ENCODE results near the gene MYOM3.

The MYOM3 gene

GRCh38 chr1:24113641-24114033 is 1.7 kb upstream of the MYOM3 start:
- DNase-seq: no peak

GRCh38 chr1:24111262-24111995 is 506 bp downstream of the MYOM3 start:
- DNase-seq: no peak

DNA sequence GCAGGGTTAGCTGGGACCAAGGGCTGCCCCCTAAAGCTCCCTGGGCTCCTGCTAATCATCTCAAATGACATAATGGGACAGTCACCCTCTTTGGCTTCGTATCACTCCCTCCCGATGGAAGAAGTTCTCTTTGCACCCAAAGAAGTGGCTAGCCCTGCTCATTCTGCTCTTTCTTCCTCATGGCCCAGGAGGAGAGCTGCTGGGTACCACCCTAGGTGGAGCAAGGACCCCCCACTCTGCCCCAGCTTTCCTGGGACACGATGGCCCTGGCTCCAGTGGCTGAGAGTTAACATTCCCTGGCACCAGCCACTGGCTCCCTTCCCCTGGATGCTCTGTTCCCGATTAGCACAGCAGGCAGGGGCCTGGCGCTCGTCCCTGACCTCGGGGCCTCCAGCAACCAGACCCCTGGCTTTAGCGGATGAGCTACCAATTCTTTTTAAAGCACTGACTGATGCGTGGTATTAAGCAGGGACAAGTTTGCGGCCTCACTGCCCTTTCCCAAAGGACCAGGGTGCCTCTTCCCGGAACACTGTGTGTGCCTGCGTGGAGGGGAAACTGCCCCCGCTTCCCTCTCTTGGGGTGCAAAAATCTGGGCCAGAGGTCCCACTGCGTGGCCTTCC is 1.2 kb downstream of the MYOM3 start:
- DNase-seq: no peak

GRCh38 chr1:24109686-24110475 is 2.1 kb downstream of the MYOM3 start:
- DNase-seq: no peak

- DNase-seq: no peak
These were observed 2.8 kb downstream of the MYOM3 start for GRCh38 chr1:24109166-24109483.

DNA sequence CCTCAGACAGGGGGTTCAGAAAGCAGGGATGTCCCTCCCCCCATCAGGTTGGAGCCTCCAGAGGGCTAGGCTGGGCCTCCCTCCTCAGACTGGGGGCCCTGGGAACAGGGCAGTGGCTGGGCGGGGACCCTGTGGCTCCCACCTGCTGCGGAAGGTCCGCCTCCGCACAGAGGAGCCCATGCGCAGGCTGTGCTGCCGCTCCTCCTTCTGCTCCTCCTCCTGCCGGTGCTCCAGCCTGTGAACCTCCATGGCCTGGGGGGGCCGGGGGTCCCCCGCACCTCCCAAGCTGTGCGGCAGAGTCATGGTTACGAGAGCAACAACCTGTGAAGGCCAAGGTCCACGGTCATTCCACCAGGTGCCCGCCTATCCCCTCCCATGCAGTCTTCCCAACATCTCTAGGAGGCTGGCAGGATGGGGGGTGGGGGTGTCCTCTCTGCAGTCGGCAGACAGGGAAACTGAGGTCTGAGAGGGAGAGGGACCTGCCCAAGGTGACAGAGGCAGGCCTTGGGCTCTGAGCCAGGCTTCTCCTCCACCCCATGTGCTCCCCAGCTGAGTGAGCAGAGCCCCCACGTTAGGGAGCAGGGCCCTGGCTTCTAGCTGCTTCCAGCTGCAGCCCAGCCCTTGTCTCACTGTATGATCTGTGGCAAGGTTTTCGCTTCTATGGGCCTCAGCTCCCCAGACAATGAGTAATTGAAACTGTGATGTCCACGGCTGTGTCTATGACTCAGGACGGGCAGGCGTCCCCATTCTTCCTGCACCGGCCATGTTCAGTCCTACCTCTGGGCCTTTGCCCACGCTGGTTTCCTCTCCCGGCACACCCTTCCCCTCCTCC is 3.4 kb downstream of the MYOM3 start:
- no peak for DNase-seq

DNA sequence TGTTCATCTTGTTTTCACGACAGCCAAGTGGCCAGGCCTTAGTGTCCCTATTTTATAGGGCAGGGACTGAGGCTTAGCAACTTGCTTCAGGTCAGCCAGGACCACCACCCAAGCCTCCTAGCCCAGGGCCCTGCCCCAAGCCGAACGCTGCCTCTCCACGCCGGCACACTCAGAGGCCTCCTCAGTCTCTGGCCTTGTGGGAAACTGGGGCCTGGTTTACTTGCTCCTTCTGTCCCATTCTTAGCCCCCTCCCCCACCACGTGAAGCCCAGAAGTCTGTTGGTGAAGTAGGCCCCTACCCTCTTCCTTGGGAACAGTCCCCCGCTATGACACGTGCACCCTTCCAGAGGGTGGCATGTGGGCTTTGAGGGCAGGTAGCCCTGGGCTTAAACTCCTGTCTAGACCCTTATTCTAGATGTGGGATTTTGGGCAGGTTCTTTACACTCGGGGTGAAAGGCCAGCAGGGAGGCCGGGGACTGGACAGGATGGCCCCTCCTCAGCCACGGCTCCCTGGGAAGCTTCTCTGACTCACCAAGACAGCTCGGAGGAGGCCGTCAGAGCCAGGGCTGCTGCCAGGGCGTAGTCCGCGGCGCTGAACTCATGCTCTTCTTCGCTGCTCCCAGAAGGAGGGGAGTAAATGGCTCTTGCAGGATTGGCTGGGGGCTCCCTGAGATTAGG is 4.3 kb downstream of the MYOM3 start:
- no peak for DNase-seq

GRCh38 chr1:24105368-24106160 is 6.4 kb downstream of the MYOM3 start:
- no peak for DNase-seq

DNA sequence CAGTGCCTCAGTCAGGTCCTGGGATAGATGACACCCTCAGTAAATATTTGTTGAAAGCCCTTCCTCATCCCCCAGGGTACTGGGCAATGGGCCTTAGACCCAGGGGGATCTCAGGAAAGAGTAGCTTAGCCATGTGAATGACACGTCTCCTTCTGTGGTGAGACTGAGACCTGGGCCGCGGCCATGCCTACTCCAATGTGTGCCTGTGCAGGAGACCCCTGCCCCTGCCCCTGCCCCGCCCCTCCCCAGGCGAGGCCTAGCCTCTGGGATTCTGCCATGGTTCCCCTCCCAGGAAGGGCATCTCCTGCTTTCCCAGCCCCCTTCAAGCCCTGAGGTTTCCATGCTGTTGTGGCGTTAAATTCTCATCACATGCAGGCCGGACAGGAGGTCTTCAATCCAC is 7.1 kb downstream of the MYOM3 start:
- DNase-seq: no peak

DNA sequence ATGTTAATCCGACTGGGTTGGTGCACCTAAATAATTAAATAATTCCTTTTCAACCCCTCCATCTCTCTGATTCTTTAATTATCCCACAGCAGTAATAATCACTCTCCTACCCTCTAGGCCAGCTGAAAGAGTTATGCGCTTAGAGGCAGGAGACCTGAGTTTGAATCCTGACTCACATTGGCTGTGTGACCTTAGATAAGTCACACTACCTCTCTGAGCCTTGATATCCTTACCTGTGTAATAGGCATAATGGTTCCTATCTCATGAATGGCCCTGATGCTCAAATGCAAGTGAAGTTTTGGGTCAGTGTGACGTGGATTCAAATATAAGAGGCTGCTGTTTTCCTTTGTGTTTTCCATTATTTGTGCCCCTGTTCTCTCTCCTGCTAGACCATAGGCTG is 8.1 kb downstream of the MYOM3 start:
- no peak for DNase-seq

DNA sequence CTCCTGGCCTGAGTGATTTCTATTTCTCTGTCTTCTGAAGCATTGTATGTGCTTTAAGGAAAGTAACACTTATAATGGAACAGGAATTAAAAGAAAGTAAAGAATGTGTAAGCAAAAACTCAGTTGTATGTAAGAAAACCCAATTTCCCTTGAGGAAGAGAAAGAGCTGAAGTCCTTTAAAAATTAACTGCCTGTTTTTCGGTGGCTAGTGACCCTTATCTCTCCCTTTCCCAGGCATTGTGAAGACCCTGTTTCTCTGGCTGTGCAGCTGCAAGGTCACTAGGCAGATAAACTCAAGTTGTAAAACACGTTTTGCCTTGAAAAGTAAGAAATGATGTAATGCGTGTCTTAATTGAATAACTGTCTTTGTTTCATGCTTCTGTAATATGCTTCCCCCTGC is 8.5 kb downstream of the MYOM3 start:
- no peak for DNase-seq

DNA sequence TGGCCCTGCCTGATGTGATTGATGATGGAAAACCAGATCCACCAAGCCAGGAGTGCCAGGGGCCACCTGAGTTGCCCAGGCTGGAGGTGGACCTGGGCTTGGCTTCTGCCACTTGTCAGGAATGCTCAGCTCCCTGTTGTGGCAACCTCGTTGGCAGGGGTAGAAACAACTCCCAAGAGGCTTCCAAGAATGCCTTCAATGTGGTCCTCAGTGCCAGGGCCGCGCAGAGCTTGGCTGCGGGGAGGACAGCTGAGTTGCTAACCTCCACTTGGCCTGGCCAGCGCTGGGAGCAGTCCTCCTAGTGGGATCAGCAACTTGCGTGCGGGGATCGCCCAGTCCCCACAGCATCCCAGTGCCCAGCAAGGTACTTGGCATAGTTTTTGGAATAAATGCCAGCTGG is 9.0 kb downstream of the MYOM3 start:
- DNase-seq: no peak

GRCh38 chr1:24101796-24102586 is 9.9 kb downstream of the MYOM3 start:
- no peak for DNase-seq

DNA sequence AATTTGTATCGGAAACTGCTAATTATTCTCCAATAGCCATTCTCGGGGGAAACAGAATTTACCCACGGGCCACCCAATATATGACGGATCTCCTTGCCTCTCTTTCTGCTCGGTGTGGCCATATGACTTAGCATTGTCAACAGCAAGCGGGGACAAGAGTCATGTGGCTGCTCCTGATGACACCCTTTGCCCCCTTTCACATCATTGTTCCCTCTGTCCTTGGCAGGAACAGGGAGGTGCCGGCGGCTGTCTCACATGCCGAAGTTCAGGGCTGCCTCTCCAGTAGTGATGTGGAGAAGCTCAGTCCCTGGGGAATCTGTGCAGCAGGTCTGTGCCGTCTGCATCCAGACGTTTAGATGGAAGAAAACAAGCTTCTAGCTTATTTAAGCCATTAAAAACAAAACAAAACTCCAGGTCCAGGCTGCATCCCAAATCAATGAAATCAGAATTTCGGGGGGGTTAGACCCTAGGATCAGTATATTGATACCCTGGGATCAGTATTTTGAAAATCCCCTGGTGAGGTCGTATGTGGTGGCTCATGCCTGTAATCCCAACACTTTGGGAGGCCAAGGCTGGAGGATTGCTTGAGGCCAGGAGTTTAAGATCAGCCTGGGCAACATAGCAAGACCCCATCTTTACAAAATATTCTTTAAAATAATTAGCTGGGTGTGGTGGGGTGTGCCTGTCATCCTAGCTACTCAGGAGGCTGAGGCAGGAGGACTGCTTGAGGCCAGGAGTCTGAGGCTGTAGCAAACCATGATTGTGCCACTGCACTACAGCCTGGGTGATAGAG is 10.8 kb downstream of the MYOM3 start:
- DNase-seq: no peak

DNA sequence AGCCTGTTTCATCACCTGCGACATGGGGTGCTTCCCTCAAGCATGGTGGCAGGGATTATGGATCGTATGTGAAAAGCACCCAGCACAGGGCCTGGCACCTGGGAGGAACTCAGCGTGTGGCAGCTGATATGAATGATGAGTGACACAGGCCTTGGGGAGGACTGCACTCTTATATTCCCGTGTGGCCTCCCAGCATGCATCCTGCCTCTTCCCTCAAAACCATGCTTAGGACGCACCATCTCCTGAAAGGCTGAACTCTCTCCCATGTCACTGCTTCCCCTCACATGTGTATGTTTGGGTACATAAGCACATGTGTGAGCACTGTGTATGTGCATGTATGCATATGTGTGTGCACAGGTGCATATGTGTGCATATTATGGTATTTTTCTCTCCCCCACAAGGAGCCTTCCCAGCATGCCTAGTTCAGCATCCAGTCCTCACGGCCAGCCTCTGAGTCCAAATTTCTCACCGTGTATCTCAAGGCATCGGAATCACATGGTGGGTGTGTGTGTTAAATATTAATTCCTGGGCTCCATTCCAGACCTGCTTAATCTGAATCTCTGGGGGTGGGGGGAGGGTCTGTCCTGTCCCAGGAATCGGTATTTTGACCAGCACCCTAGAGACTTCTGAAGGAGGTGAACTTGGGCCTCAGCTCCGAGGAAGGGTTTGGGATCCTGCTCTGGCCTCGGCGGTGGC is 12.8 kb downstream of the MYOM3 start:
- no peak for DNase-seq

GRCh38 chr1:24098102-24098501 is 13.8 kb downstream of the MYOM3 start:
- DNase-seq: no peak

GRCh38 chr1:24097663-24098062 is 14.3 kb downstream of the MYOM3 start:
- no peak for DNase-seq

DNA sequence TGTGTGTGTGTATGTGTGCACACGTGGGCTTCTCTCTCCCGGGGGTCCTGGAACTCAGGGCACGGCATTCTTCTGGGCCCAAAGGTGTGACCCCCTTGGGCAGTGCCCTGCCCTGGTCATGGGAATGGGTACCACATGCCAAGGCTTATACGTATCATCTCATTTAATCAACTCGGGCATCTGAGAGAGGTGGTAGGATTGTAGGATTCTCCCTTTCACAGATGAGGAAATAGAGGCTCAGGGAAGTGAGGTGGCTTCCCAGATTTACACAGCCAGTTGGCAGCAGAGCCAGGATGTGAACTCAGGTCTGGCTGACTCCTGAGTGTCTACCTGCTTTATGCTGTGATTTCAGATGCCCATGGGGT is 15.2 kb downstream of the MYOM3 start:
- DNase-seq: no peak

GRCh38 chr1:24096009-24096738 is 15.8 kb downstream of the MYOM3 start:
- DNase-seq: no peak

Measured in activated effector memory CD4-positive, alpha-beta T cell treated with anti-CD3 and anti-CD28 coated beads, Interleukin-2, amount 50 U/mL, for 16 hours (primary cell).